Left lung (tissue), 10 donors: ENCODE measurements around the gene ADCY2. TPM values are rescaled to one million over a fixed set of nuclear protein-coding genes. Genes with fewer than 3 reads are reported as not detected.

Experiments used
- ATAC-seq: fragments of 200-7000 bp; cut with Tn5 transposase; one replicate; pipeline ENCODE4 v1.9.1; 2020; ENCODE audit warnings: moderate library complexity
- DNase-seq, 4 donors: peaks; one replicate each; pipeline ENCODE4 v3.0.0-alpha.2; 2013 to 2020
- H3K27ac ChIP-seq, 2 donors: fragments of 200-600 bp; sonication (generic) in 1 of 2; one replicate each; pipeline versions ENCODE4 v1.5.0 to v1.8.0; 2020 to 2021
- H3K27me3 ChIP-seq, 2 donors: fragments of 200-600 bp; sonication (generic) in 1 of 2; one replicate each; pipeline versions ENCODE4 v1.5.0 to v1.8.0; 2020 to 2021
- H3K36me3 ChIP-seq, 2 donors: fragments of 200-600 bp; sonication (generic) in 1 of 2; one replicate each; pipeline versions ENCODE4 v1.5.0 to v1.8.0; 2020 to 2021
- H3K4me1 ChIP-seq, 2 donors: fragments of 200-600 bp; one replicate each; pipeline ENCODE4 v1.8.0; 2021
- H3K4me3 ChIP-seq, 2 donors: fragments of 200-600 bp; sonication (generic) in 1 of 2; one replicate each; pipeline versions ENCODE4 v1.5.0 to v1.8.0; 2020 to 2021; ENCODE audit warnings: mild to moderate bottlenecking in 1 of 2
- H3K9me3 ChIP-seq, 2 donors: fragments of 200-600 bp; sonication (generic) in 1 of 2; one replicate each; pipeline versions ENCODE4 v1.5.0 to v1.8.0; 2020 to 2021
- CTCF ChIP-seq, 2 donors: fragments of 200-600 bp; sonication (generic) in 1 of 2; IDR thresholded peaks; one replicate each; pipeline versions ENCODE4 v1.5.0 to v1.8.0; 2021; ENCODE audit warnings: antibody characterized with exemption in 2 of 2
- intact Hi-C, 2 donors: fragments of 100-400 bp; cut with DNase I; formaldehyde crosslinking; loops; one replicate each; pipeline versions ENCODE4 v1.11.2 to v1.14.2; 2022
- polyA plus RNA-seq, 6 donors: library from polyadenylated mRNA; unstranded; fragments of 120-200 nt; gene quantifications; one replicate each; pipeline ENCODE4 v1.2.1, GENCODE V29; 2013; ENCODE audit not compliant: insufficient read length in 6 of 6
- total RNA-seq, 2 donors: library from RNA; stranded (reverse); fragmentation: NEBNext Ultra II Directional; extraction: Animal tissue kit (Norgen Biotek cat#: 25700); gene quantifications; one replicate each; pipeline ENCODE4 v1.2.1, GENCODE V29; 2021
- donor health status: DM: no; HTN: yes; CAD: no.
- donor health status: DM: no; HTN: no; CAD: no.

The ADCY2 gene
- total and polyA plus RNA-seq, 8 donors: 0.34 to 14.0 (median 9.6) TPM

- DNase-seq (no peak), ATAC-seq (no peak)
- Histone ChIP-seq H3K27me3 (peaks cover 33 to 64% of the 10 kb centered on the region in 2 donors), H3K4me1 (peaks cover 0 to 11% of the 10 kb centered on the region in 2 donors), H3K9me3 (no peaks in the 10 kb centered on the region), H3K4me3 (no peak overlapping the region), H3K36me3 (no peaks in the 10 kb centered on the region), H3K27ac (no peak overlapping the region)
- TF ChIP-seq CTCF (IDR thresholded peaks at IDR 0.05): no peak
- intact Hi-C loops: no loop called here
Measured at GRCh38 chr5:7394889-7395431, 978 bp upstream of the ADCY2 start.

DNA sequence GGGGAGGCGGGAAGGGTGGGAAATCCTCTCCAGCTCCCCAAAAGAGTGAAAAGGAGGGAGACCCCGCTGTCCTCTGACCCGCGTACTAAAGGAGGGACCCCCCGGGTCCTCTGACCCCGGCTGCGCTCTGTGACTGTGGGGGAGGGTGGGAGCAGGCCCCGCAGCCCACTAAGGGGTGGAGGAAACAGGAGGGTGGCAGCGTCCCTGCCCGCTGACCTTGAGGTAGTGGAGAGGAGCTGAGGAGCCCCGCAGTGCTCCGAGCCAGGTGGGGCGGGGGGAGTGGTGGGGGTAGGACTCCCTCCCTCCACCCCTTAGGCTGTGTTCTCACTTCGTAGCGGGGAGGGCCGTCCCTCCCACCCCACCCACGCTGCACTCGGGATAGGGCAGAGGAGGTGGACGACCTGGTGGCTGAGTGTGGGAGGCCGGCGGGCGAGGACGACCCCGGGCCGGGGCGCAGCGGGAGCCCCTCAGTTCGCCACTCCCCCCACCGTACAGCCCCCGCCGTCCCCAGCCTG is 449 bp upstream of the ADCY2 start:
- TF ChIP-seq CTCF (IDR thresholded peaks at IDR 0.05): no peak
- DNase-seq: no peak
- Histone ChIP-seq H3K4me1 (peaks cover 0 to 11% of the 10 kb centered on the region in 2 donors), H3K9me3 (no peaks in the 10 kb centered on the region), H3K36me3 (no peaks in the 10 kb centered on the region), H3K27me3 (peaks cover 33 to 69% of the 10 kb centered on the region in 2 donors), H3K4me3 (no peak overlapping the region), H3K27ac (no peak overlapping the region)
- intact Hi-C loops: no loop called here
- ATAC-seq: no peak

- DNase-seq (peak in 2 of 4 donors; percentile 64 to 69), ATAC-seq (peak; percentile 27)
- Histone ChIP-seq H3K27me3 (peaks cover 33 to 71% of the 10 kb centered on the region in 2 donors), H3K4me3 (peak overlapping the region; percentile 9 to 19), H3K27ac (no peak overlapping the region), H3K36me3 (no peaks in the 10 kb centered on the region), H3K4me1 (peaks cover 0 to 11% of the 10 kb centered on the region in 2 donors), H3K9me3 (no peaks in the 10 kb centered on the region)
- no peak for TF ChIP-seq CTCF (IDR thresholded peaks at IDR 0.05)
- intact Hi-C loops: no loop called here
Measured at GRCh38 chr5:7396713-7397454, 946 bp downstream of the ADCY2 start.

DNA sequence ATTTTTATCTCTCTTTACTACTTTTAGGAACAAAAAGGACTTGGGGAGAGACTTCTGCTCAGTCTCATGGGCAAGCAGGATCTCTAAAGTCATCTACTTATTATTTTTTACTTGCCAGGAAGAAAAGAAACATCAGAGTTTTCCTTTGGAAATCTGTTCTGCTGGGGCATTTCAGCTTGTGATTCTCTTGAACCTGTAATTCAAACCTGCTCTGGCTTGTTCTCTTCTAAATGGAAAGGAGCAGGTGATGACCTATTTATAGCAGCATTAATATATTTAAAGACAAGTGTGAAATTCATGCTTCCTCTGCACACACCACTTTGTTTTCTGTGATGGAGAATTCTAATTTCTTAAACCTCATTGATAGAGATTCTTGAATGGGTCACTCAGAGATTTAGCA is 2.0 kb downstream of the ADCY2 start:
- H3K27me3 ChIP-seq: peaks cover 33 to 71% of the 10 kb centered on the region in 2 donors
- DNase-seq (no peak), ATAC-seq (no peak)
- H3K27ac ChIP-seq: no peak overlapping the region
- no peaks in the 10 kb centered on the region for H3K36me3 ChIP-seq
- H3K9me3 ChIP-seq: no peaks in the 10 kb centered on the region
- no peak for TF ChIP-seq CTCF (IDR thresholded peaks at IDR 0.05)
- H3K4me1 ChIP-seq: peaks cover 0 to 11% of the 10 kb centered on the region in 2 donors
- intact Hi-C loops: no loop called here
- no peak overlapping the region for H3K4me3 ChIP-seq

- intact Hi-C loops: no loop called here
- peaks cover 33 to 67% of the 10 kb centered on the region in 2 donors for H3K27me3 ChIP-seq
- no peak for ATAC-seq
Measured at GRCh38 chr5:7398596-7399280, 2.8 kb downstream of the ADCY2 start.

More at GRCh38 chr5:7398596-7399280, 2.8 kb downstream of the ADCY2 start:
- H3K27ac ChIP-seq: no peak overlapping the region
- no peaks in the 10 kb centered on the region for H3K36me3 ChIP-seq
- DNase-seq: no peak
- H3K4me3 ChIP-seq: no peak overlapping the region
- H3K4me1 ChIP-seq: peaks cover 0 to 11% of the 10 kb centered on the region in 2 donors
- H3K9me3 ChIP-seq: no peaks in the 10 kb centered on the region
- TF ChIP-seq CTCF (IDR thresholded peaks at IDR 0.05): no peak
